DOHH2 (cell line): ENCODE results near the gene NOB1.

ENCODE experiments used
- CTCF ChIP-seq: fragments of 200-600 bp; sonication (generic); IDR thresholded peaks from one replicate; pipeline ENCODE4 v1.5.1; 2014; ENCODE audit warnings: antibody characterized with exemption, mild to moderate bottlenecking, low read depth, low read length; ENCODE audit not compliant: poor library complexity, severe bottlenecking
- EZH2phosphoT487 ChIP-seq: fragments of 200-600 bp; sonication (generic); IDR thresholded peaks from 2 replicates; pipeline ENCODE4 v1.6.1; 2017; ENCODE audit warnings: borderline replicate concordance, mild to moderate bottlenecking, antibody characterized with exemption, low read length, moderate library complexity, mixed read lengths

GRCh38 chr16:69712914-69713581, 41.7 kb downstream of the NOB1 start:
- no peak for TF ChIP-seq CTCF
- TF ChIP-seq EZH2phosphoT487: no peak
